IMR-90 (cell line): ENCODE results near the gene NEUROD6.

Source experiments
- CEBPB ChIP-seq: IDR thresholded peaks from 2 replicates; pipeline ENCODE4 v1.6.1; 2012; ENCODE audit warnings: low read depth, low read length, improper control_type of control experiment
- MAFK ChIP-seq: IDR thresholded peaks from 2 replicates; pipeline ENCODE4 v1.6.1; 2012; ENCODE audit warnings: low read depth, low read length, improper control_type of control experiment
- NFE2L2 ChIP-seq: fragments of 150-350 bp; IDR thresholded peaks from 2 replicates; pipeline ENCODE4 v1.6.1; 2016; ENCODE audit warnings: low read depth, mild to moderate bottlenecking, low read length
- POLR2A ChIP-seq: IDR thresholded peaks from 2 replicates; pipeline ENCODE4 v1.6.1; 2012; ENCODE audit warnings: mild to moderate bottlenecking, low read depth, low read length
- RAD21 ChIP-seq: IDR thresholded peaks from 2 replicates; pipeline ENCODE4 v1.6.1; 2012; ENCODE audit warnings: low read length, improper control_type of control experiment
- RCOR1 ChIP-seq: IDR thresholded peaks from 2 replicates; pipeline ENCODE4 v1.6.1; 2012; ENCODE audit warnings: mild to moderate bottlenecking, low read length, improper control_type of control experiment; ENCODE audit not compliant: insufficient replicate concordance
- RFX5 ChIP-seq: IDR thresholded peaks from 2 replicates; pipeline ENCODE4 v1.8.0; 2012; ENCODE audit warnings: low read depth, mild to moderate bottlenecking, low read length, moderate library complexity
- SMC3 ChIP-seq: fragments of 150-350 bp; IDR thresholded peaks from 2 replicates; pipeline ENCODE4 v1.6.1; 2016; ENCODE audit warnings: low read depth, mild to moderate bottlenecking, antibody characterized with exemption, low read length, moderate library complexity
- TF ChIP-seq, protein P1 (sequence below): conservative IDR thresholded peaks from 2 replicates; pipeline ENCODE4 v1.5.1; 2012; ENCODE audit warnings: mild to moderate bottlenecking, low read depth, low read length, improper control_type of control experiment
- TF ChIP-seq, protein P2 (sequence below): fragments of 150-350 bp; IDR thresholded peaks from 2 replicates; pipeline ENCODE4 v1.6.1; 2016; ENCODE audit warnings: low read depth, mild to moderate bottlenecking, low read length, moderate library complexity, borderline replicate concordance
- TF ChIP-seq, protein P3 (sequence below): fragments of 150-350 bp; IDR thresholded peaks from 2 replicates; pipeline ENCODE4 v1.6.1; 2017; ENCODE audit warnings: mild to moderate bottlenecking, antibody characterized with exemption, low read length, low read depth

GRCh38 chr7:31363051-31363450 is 22.5 kb upstream of the NEUROD6 start:
- TF ChIP-seq, protein P1, sequence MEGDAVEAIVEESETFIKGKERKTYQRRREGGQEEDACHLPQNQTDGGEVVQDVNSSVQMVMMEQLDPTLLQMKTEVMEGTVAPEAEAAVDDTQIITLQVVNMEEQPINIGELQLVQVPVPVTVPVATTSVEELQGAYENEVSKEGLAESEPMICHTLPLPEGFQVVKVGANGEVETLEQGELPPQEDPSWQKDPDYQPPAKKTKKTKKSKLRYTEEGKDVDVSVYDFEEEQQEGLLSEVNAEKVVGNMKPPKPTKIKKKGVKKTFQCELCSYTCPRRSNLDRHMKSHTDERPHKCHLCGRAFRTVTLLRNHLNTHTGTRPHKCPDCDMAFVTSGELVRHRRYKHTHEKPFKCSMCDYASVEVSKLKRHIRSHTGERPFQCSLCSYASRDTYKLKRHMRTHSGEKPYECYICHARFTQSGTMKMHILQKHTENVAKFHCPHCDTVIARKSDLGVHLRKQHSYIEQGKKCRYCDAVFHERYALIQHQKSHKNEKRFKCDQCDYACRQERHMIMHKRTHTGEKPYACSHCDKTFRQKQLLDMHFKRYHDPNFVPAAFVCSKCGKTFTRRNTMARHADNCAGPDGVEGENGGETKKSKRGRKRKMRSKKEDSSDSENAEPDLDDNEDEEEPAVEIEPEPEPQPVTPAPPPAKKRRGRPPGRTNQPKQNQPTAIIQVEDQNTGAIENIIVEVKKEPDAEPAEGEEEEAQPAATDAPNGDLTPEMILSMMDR = no peak
- TF ChIP-seq, protein P2, sequence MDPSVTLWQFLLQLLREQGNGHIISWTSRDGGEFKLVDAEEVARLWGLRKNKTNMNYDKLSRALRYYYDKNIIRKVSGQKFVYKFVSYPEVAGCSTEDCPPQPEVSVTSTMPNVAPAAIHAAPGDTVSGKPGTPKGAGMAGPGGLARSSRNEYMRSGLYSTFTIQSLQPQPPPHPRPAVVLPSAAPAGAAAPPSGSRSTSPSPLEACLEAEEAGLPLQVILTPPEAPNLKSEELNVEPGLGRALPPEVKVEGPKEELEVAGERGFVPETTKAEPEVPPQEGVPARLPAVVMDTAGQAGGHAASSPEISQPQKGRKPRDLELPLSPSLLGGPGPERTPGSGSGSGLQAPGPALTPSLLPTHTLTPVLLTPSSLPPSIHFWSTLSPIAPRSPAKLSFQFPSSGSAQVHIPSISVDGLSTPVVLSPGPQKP = no peak
- TF ChIP-seq POLR2A = no peak
- TF ChIP-seq RAD21 = no peak
- TF ChIP-seq SMC3 = no peak
- no peak for TF ChIP-seq MAFK
- no peak for TF ChIP-seq RCOR1
- no peak for TF ChIP-seq CEBPB
- TF ChIP-seq RFX5 = no peak
- TF ChIP-seq, protein P3, sequence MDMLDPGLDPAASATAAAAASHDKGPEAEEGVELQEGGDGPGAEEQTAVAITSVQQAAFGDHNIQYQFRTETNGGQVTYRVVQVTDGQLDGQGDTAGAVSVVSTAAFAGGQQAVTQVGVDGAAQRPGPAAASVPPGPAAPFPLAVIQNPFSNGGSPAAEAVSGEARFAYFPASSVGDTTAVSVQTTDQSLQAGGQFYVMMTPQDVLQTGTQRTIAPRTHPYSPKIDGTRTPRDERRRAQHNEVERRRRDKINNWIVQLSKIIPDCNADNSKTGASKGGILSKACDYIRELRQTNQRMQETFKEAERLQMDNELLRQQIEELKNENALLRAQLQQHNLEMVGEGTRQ = no peak
- no peak for TF ChIP-seq NFE2L2
